ENCODE data around the gene DENND1B. TPM values are rescaled to one million over a fixed set of nuclear protein-coding genes. Genes with fewer than 3 reads are reported as not detected.

The DENND1B gene
- total RNA-seq, 1 experiment from 2014 or later, result 6.3 TPM

DNA sequence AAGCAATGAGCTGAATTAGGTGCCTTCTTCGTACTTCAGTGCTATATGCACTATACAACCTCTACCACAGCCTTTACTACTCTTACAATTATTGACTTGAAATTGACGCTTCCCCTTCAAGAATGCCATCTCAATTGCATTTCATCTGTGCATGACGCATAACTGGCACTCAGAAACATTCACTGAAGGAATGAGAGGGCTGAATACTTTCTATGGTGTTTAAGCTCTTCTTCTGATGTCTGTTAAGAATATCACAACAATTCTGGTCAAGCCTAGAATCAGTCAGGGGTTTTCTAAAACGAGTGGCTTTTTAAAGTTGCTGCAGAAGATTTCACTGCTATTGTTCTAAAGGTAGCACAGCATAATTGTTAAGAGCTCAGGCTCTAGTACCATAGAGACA is 11.5 kb downstream of the DENND1B start:
- no peak overlapping the region for H2BK12ac ChIP-seq (ENCODE audit: insufficient read length, low read depth, low read length)
- DNase-seq, result no peak
- H2AFZ ChIP-seq (ENCODE audit: low read length), result no peak overlapping the region
- no peak overlapping the region for H2BK15ac ChIP-seq (ENCODE audit: low read depth, low read length)
- H3T11ph ChIP-seq (ENCODE audit: low read length), result no peak overlapping the region
- no peaks in the 10 kb centered on the region for H3K9me3 ChIP-seq (ENCODE audit: control insufficient read depth, low read depth, low read length)
- no peaks in the 10 kb centered on the region for H3K79me2 ChIP-seq (ENCODE audit: insufficient read depth, low read length)
- no peak for TF ChIP-seq CTCF (conservative IDR thresholded peaks at IDR 0.05)
- no peaks in the 10 kb centered on the region for H3K79me1 ChIP-seq (ENCODE audit: insufficient read depth, low read depth, low read length, poor library complexity, severe bottlenecking)
- no peaks in the 10 kb centered on the region for H3K4me1 ChIP-seq (ENCODE audit: insufficient read depth, low read length)
- H2AK5ac ChIP-seq (ENCODE audit: insufficient read length, low read length), result no peak overlapping the region
- no peak overlapping the region for H4K8ac ChIP-seq (replicated peaks; ENCODE audit: insufficient read length, low read depth, low read length)
- no peaks in the 10 kb centered on the region for H3K9me3 Mint-ChIP-seq
- no peak overlapping the region for H3K18ac ChIP-seq (ENCODE audit: insufficient read length, low read depth, low read length)
- H2BK120ac ChIP-seq (ENCODE audit: low read depth, low read length, poor library complexity, severe bottlenecking), result no peak overlapping the region
- no peaks in the 10 kb centered on the region for H3K27me3 ChIP-seq (ENCODE audit: insufficient read depth, low read length)
- H3K4me1 Mint-ChIP-seq, result peaks cover 2 to 9% of the 10 kb centered on the region in 2 experiments; a peak in 2 of 4 replicates
- H3K27ac ChIP-seq (ENCODE audit: insufficient read length, low read depth, low read length), result no peak overlapping the region
- no peak overlapping the region for H2BK5ac ChIP-seq (ENCODE audit: insufficient read length, low read length)
- no peaks in the 10 kb centered on the region for H3K27me3 Mint-ChIP-seq (ENCODE audit: low read depth)
- no peak overlapping the region for H2BK20ac ChIP-seq (ENCODE audit: low read depth, low read length, poor library complexity, severe bottlenecking)
- no peak overlapping the region for H3K56ac ChIP-seq (ENCODE audit: insufficient read length, low read depth, low read length)
- H3K36me3 Mint-ChIP-seq (ENCODE audit: insufficient read depth in 1 of 3, low read depth in 3 of 3), result no peaks in the 10 kb centered on the region
- H3K14ac ChIP-seq (ENCODE audit: insufficient read depth, low read length), result no peak overlapping the region
- no peak overlapping the region for H3K4me2 ChIP-seq (ENCODE audit: insufficient read depth, insufficient read length, low read length)
- H4K5ac ChIP-seq (ENCODE audit: insufficient read length, low read depth, low read length), result no peak overlapping the region
- WGBS (ENCODE audit: extremely low coverage, insufficient read length, low lambda C conversion rate), result no CpG with 5 or more reads among the region's 4 CpGs
- no peak overlapping the region for H3K23ac ChIP-seq (ENCODE audit: insufficient read length, low read depth, low read length)
- no peak overlapping the region for H3K4ac ChIP-seq (ENCODE audit: low read depth, low read length)
- H4K91ac ChIP-seq (ENCODE audit: insufficient read length, low read depth, low read length), result no peak overlapping the region
- no peak overlapping the region for H3K27ac Mint-ChIP-seq
- no peaks in the 10 kb centered on the region for H4K20me1 ChIP-seq (ENCODE audit: control insufficient read depth, insufficient read depth, insufficient read length)
- no peak overlapping the region for H3K4me3 Mint-ChIP-seq
- H3K23me2 ChIP-seq (ENCODE audit: insufficient read length, low read depth, low read length, poor library complexity, severe bottlenecking), result no peaks in the 10 kb centered on the region
- H3K9ac ChIP-seq (ENCODE audit: extremely low read depth, insufficient read length, low read length), result no peak overlapping the region
